HG03378 (cell line): ENCODE measurements around the gene IL17RC.
"Not testable (repeated sequence)": the region's sequence is repeated elsewhere in the genome, so short reads cannot be mapped to it uniquely, and the experiment has no call there.

ENCODE experiments used
- ATAC-seq: cut with Tn5 transposase; IDR thresholded peaks from one replicate; pipeline ENCODE4 v1.9.1; 2021; ENCODE audit warnings: mild to moderate bottlenecking, moderate library complexity; ENCODE audit not compliant: unreplicated experiment

IL17RC gene, protein sequence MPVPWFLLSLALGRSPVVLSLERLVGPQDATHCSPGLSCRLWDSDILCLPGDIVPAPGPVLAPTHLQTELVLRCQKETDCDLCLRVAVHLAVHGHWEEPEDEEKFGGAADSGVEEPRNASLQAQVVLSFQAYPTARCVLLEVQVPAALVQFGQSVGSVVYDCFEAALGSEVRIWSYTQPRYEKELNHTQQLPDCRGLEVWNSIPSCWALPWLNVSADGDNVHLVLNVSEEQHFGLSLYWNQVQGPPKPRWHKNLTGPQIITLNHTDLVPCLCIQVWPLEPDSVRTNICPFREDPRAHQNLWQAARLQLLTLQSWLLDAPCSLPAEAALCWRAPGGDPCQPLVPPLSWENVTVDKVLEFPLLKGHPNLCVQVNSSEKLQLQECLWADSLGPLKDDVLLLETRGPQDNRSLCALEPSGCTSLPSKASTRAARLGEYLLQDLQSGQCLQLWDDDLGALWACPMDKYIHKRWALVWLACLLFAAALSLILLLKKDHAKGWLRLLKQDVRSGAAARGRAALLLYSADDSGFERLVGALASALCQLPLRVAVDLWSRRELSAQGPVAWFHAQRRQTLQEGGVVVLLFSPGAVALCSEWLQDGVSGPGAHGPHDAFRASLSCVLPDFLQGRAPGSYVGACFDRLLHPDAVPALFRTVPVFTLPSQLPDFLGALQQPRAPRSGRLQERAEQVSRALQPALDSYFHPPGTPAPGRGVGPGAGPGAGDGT

DNA sequence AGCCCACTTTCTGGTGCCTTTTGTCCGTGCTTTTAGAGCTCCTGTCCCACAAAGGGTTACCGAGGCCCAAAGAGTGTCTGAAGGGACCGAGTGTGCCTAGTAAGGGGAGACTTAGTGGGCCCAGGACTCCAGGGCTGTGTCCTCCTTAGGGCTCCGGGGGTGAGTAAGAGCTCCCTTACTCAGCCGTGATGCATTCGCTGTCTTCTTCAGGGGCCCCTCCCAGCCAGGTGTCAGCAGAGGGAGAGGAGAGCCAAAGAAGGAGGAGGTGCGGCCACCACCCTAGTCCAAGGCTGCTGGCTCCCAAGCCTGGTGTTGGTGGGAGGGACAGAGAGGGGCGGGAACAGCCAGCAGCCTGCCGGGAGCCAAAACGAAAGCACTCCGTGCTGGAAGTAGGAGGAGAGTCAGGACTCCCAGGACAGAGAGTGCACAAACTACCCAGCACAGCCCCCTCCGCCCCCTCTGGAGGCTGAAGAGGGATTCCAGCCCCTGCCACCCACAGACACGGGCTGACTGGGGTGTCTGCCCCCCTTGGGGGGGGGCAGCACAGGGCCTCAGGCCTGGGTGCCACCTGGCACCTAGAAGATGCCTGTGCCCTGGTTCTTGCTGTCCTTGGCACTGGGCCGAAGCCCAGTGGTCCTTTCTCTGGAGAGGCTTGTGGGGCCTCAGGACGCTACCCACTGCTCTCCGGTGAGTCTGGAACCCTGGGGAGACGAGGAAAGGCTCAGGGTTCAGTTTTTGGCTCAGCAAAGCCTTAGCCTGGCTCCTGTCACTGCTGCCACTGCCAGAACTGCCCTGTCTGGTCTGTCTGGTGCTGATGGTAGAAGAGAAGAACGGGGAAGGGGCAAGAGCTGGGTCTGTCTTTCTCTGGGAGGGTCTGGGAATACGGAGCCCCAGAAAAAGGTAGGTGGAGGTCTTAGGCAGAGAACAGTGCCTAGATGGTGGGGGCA lies at the start of gene IL17RC:
TSS of gene IL17RC (plus strand) at position 365 of the 947 bp plus-strand sequence. CDS start at position 583, 218 bp downstream.
- ATAC-seq: no peak

DNA sequence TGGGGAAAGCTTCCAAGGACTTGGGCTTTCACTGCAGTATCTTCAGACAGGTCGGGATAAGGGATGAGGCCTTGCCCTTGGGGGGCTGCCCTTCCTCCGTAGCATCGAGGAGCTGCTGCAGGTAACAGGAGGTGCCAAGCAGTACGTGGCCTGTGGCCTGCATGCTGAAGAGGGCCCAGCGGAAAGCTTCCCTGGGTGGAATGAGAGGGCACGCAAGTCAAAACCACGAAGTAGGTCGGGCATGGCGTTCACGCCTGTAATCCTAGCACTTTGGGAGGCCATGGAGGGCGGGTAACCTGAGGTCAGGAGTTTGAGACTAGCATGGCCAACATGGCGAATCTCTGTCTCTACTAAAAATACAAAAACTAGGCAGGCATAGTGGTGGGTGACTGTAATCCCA lies 49.8 kb upstream of the IL17RC start:
- ATAC-seq: no peak

DNA sequence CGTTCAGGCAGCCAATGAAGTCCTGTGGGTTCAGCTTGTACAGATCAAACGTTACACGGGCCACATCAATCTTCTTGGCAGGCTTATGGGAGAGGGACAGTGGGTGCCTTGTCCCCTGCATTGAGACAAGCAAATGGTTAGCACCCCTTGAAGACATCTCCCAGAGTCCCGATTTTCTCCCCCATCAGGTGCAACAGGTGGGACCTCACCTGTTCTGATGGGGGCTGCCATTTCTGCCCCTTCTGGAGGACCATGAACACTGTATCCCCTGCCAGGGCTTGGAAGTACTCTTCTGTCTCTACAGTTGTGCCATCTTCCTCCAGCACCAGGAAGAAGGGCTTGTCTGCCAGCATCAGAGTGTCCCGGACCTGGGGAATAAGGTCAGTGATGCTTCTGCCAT lies 46.9 kb upstream of the IL17RC start:
- no peak for ATAC-seq

DNA sequence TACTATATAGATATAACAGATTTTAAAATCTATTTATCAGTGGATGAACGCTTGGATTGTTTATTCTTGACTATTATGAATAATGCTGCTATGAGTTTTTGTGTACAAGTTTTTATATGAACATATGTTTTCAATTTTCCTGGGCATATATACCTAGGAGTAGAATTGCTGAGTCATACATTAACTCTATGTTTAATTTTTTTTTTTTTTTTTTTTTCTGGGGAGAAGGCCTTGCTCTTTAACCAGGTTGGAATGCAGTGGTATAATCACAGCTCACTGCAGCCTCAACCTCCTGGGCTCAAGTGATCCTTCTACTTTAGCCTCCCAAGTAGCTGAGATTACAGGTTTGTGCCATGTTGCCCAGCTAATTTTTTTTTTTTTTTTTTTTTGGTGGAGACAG lies 45.9 kb upstream of the IL17RC start:
- ATAC-seq: no peak

DNA sequence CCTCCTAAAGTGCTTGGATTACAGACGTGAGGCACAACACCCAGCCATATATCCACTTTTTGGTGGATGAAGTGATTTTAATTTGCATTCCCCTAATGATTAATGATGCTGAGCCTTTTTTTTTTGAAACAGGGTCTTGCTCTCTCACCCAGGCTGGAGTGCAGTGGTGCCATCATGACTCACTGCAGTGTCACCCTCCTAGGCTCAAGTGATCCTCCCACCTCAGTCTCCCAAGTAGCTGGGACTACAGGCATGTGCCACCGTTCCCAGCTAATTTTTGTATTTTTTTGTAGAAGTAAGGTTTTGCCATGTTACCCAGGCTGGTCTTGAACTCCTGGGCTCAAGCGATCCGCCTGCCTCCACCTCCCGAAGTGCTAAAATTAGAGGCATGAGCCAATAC lies 44.8 kb upstream of the IL17RC start:
- ATAC-seq: not testable (repeated sequence)

DNA sequence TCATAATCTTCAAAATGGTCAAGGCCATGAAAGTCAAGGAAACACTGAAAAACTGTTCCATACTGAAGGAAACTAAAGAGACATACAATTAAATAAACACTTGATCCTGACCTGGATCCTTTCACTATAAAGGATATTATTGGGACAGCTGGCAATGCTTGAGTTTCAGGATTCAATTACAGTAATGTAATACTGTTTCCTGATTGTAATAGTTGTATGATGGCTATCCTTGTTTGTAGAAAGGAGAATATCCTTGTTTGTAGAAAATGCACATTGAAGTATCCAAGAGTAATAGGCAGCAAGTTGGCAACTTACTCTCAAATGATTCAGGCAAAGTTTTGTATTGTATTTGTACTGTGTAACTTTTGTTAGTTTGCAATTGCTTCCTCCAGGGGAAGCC lies 41.5 kb upstream of the IL17RC start:
- no peak for ATAC-seq

DNA sequence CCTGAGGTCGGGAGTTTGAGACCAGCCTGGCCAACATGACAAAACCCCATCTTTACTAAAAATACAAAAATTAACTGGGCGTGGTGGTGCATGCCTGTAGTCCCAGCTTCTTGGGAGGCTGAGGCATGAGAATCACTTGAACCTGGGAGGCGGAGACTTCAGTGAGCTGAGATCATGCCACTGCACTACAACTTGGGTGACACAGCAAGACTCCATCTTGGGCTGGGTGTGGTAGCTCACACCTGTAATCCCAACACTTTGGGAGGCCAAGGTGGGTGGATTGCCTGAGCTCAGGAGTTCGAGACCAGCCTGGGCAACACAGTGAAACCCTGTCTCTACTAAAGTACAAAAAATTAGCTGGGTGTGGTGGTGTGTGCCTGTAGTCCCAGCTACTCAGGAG lies 40.6 kb upstream of the IL17RC start:
- not testable (repeated sequence) for ATAC-seq

DNA sequence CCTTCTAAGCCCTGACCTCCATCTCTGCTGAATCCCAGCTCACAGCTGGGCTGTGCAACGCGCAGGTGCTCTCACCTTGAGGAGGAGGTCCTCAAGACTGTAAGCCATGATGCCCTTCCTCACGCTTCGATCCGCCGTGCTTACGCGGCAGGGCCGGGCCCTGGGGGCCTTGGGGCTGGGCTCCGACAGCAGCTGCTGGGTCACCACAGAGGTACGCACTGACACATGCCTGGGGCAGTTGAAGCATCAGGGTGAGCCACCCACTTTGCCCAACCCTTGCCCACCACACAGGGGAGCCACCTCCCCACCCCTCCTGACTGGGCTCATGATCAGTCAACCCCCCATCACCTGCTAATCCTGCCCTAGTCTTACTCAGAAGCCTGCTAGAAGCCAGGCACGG lies 39.9 kb upstream of the IL17RC start:
- ATAC-seq: no peak

DNA sequence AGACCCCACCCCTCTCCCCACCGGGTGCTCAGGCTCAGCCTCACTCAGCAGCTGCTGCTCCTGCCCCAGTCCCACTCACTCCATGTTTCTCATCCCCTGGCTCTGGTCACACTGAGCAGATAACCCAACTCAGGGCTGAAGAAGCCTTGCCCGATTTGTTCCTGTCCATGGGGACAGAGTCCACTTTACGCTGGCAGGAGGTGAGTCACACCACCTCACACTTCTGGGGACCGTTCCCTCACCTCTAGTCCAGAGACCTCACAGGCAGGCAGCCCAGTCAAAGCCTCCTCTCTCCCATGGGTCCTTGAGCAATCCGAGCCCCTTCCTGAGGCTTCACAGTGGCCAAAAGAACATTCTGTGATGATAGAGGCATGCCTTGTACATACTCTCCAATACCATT lies 38.2 kb upstream of the IL17RC start:
- ATAC-seq: no peak

DNA sequence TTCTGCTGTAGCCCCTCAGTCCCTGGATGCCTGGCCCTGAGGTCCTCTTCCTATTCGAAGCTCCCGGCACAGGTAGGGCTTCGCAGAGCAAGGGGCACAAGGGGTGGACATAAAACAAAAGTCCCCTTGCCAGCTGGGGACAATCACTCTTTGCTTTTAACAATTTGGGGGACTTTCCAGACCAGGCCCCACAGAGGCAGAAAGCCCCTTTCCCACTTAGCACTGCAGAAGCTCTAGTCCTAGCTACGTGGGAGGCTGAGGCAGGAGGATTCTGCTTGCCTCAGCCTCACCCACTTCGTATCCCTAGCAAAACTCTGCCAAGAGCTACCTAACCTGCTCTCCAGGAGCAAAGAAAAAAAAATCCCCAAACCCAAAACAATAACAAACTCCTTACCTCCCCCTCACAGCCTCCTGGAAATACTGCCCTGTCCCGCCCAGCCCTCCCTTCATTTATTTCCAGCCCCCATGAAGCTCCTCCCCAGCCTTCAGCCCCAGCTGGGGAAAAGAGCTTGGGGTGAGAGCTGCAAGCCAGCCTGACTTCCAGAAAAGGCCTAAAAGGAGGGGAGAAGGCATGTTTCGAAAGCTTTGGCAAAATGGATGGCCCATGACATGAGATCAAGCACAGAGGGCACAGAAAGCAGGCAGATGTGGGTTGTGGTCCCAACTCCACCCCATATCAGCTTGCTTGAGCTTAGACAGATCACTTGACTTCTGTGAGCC lies 36.9 kb upstream of the IL17RC start, which contains the start of gene CIDEC:
TSS of gene CIDEC (minus strand) at position 424 of the 720 bp plus-strand sequence. CDS start 1,767 bp downstream, outside the sequence.
- no peak for ATAC-seq

DNA sequence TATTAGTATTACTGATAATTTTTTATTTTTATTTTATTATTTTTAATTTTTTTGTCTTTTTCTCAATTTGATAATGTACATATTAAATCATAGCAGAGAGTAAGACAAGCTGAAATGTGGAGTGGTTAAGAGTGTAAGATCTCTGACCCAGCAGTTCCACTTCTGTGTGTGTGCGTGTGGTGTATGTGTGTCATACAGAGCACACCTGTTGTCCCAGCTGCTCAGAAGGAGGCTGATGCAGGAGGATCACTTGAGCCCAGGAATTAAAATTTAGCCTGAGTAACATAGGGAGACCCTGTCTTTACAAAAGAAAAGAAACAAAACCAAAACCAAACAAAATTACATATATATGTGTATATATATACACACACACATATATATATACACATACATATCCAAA lies 35.5 kb upstream of the IL17RC start:
- no peak for ATAC-seq

DNA sequence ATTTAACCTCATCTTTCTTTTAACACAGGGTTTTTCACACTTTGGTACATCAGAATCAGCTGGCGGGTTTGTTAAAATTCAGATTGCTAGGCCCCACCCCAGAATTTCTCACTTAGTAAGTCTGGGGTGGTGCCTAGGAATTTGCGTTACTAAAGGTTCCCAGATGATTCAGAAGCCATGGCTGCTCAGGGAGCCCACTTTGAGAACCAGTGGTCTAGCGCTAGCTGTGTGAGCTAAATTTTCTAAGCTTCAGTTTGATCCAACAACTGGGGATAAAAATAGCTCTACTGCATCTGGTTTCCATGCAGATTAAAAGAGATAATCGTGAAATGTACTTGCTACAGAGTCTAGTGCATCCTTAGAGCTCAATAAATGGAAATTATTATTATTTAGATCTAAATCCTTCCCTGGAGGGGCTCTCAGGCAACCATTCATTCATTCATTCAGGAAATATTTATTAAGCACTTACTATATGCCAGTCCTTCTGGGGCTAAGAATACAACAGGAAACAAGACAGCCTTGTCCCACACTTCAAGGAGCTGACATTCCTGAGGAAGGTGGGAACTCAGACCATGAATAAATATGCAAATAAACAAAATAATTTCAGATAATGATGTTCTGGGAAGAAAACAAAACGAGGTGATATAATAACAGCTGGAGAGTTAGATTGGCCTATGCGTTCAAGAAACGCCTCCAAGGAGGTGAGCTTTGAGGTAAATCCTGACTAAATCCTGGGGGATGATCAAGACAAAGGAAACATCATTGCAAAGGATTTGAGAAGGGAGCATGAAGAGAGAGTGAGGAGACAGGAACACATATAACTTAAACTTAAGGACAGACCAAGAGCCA lies 33.0 kb upstream of the IL17RC start:
- ATAC-seq: no peak

DNA sequence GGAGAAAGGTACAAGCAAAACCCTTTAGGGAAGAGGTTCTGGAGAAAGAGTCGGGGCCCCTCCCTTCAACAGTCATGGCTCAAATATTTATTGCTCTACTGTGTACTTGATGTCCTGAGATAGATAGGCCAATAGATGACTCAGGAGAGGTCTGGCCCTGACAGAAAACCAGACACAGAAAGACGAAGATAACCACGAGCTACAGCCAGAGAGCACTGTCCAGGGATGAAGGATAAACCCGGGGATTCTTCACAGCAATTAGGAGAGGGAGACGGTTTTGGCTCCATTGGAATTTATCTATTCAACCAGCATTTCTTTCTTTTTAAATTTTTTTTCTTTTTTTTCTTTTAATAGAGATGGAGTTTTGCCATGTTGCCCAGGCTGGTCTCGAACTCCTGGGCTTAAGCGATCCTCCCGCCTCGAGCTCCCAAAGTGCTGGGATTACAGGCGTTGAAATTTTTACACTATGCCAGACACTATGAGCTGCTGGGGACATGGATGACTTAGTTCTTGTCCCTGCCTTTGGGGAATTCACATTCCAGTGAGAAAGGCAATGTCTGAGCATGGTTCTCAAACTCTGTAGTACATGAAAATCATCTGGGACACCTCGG lies 32.2 kb upstream of the IL17RC start:
- ATAC-seq: no peak

DNA sequence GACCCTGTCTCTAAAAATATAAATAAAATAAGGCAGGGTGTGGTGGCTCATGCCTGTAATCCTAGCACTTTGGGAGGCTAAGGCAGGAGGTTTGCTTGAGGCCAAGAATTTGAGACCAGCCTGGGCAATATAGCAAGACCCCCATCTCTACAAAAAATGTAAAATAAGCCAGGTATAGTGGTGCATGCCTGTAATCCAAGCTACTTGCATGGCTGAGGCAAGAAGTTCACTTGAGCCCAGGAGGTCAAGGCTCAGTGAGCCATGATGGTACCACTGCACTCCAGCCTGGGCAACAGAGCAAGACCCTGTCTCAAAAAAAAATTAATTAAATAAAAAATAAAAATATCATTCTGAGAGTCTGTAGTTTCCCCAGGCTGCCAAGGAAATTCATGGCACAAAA lies 30.6 kb upstream of the IL17RC start:
- no peak for ATAC-seq

DNA sequence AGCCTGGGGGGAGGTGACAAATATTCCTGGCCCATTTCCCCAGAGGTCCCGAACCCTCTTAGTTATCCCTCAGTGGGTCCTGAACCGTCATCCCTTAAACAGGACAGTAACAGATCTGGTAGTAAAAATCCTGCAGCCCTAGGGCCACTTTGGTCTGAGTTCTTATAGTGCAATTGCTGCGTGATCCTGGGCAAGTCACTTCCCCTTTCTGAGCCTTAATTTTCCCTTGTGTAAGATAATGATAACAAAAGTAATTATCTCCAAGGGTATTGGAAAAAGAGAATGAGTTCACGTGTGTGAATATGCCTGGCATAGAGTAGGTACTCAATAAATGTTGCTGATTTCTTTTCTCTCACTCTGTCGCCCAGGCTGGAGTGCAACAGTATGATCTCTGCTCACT lies 29.4 kb upstream of the IL17RC start:
- ATAC-seq: no peak

DNA sequence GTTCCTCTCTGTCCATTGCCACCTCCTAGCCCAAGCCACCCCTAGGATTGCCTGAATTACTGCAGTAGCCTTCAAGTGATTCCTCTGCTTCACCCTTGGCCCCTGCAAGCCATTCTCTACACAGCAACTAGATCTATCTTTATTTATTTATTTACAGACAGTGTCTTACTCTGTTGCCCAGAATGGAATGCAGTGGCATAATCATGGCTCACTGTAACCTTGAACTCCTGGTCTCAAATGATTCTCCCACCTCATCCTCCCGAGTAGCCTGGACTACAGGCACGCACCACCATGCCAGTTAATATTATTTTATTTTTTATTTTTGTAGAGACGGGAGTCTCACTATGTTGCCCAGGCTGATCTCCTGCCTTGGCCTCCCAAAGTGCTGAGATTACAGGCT lies 28.4 kb upstream of the IL17RC start:
- ATAC-seq: no peak

DNA sequence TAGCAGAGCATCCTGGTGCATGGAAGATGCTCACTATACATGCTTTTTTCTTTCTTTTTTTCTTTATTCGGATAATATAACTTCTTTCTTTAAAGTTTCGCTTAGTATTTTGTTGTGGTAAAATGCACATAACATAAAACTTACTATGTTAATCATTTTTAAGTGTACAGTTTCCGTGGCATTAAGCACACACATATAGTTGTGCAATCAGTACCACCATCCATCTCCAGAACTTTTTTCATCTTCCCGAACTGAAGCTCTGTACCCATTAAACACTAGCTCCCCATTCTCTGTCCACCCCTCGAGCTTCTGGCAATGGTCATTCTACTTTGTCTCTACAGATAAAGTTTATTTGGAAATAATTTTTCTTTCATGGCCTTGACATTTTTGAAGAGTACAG lies 27.5 kb upstream of the IL17RC start:
- no peak for ATAC-seq

DNA sequence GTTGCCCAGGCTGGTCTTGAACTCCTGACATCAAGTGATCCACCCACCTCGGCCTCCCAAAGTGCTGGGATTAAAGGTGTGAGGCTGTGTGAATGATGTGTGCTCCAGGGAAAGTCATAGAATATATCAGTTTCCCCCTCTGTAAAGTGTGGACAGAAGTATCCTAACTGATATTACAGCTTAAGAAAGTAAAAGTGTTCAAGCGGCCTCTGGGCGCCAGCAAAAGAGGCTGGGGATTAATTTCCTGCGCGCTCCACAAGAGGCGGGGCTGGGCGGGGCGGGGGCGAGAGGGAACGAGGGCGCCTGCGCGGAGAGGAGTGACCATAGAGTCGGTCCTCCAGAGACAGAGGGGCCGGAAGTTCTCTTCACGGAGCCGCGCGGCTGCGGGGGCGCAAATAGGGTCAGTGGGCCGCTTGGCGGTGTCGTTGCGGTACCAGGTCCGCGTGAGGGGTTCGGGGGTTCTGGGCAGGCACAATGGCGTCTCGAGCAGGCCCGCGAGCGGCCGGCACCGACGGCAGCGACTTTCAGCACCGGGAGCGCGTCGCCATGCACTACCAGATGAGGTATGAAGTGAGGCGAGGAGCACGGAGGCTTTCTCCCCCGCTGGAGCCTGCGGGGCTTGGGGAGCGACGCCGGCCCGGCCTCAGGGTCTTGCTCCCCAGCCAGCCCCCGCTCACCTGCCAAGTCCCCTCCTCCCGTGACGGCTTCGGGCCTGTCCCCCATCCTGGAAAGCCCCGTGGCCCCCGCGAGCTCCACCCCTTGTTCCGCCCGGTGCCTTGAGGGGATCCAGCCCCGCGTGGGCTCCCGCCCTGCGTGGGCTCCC lies 26.4 kb upstream of the IL17RC start, which contains the start of gene JAGN1:
TSS of gene JAGN1 (plus strand) at position 362 of the 823 bp plus-strand sequence. CDS start at position 475, 113 bp downstream.
- peak; percentile 55 for ATAC-seq
